ENCODE results near the gene SLC27A3.
"Not testable (repeated sequence)": the region's sequence is repeated elsewhere in the genome, so short reads cannot be mapped to it uniquely, and the experiment has no call there.

Gene SLC27A3

DNA sequence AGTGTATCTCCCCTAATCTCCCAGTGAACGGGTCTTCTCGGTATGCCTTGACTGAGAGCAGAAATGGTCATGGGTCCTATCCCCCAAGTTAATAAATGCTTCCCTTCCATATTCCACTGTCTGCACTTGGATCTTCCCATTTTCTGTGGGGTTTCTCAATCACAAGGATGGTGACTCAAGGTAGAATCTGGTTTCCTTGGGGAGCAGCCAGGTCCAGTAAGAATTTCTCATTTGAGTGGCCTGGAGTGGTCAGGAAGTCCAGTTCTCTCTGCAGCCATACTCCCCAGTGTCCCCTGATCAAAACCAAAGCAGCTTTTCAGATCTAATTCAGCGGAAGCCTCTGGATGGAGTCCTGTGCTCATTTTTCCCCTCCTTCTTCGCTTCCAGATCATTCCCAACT is 14.8 kb upstream of the SLC27A3 start:
- no peak for DNase-seq (ENCODE audit: low read depth in 2 of 2)

DNA sequence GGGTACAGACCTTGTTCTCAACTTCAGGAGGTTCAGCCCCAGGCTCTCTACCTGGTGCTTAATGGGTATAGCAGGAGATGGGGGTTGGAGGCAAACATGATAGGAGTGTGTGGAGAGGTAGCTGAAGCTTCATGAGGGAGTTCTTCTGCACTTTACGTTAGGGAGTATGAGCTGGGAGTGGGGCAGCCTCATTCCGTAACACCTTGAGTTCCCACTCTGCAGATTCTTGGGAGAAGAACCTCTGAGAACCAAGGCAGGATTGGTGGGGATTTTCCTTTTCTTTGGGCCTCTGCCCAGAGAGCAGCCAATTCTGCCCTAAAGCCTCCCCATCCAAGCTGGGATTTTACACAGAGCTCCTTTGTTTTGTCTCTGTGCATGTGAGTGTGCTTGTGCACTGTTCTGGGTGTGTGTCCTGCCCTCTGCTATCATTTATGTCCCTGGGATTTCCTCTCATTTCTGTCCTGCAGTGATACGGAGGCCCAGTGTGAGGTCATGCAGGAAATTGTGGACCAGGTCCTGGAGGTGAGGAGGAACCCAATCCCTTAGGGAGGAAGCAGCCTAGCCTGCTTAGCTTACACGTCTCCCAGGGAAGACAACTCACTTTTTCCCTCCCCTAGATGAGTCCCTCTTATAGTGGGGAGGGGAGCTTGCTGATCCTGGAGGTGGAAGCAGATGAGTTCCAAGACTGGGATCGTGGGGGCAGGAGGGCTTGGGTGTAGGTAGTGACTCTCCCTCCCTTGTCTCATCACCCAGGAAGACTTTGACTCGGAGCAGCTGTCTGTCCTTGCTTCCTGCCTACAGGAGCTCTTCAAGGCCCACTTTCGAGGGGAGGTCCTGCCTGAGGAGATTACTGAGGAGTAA is 11.6 kb upstream of the SLC27A3 start:
- DNase-seq (ENCODE audit: low read depth in 2 of 2): no peak

DNA sequence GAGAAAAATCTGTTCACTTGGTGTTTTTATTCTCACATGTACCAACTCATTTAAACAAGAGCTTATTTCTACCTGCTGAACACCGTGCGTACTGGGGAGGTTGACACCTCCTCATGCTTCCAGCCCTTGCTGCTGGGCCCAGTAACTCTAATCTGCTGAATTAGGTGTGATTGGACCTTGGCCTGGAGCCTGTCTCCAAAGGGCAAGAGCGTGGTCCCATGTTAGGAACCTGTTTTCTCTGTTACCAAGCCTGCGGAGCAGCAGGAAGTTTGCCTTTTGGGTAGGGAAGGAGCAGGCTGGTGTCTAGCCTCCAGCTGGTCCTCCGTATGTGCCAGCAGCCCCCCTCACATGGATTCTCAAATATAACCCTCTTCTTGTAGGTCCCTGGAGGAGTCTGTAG is 10.9 kb upstream of the SLC27A3 start:
- no peak for DNase-seq (ENCODE audit: low read depth in 2 of 2)

DNA sequence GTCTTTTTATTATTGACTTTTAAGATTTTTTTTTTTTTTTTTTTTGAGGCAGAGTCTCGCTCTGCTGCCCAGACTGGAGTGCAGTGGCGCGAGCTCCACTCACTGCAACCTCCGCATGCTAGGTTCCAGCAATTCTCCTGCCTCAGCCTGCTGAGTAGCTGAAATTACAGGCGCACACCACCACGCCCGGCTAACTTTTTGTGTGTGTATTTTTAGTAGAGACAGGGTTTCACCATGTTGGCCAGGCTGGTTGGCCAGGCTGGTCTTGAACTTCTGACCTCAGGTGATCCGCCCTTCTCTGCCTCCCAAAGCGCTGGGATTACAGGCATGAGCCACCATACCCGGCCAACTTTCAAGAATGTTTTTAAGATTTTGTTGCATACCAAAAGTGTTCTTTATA is 8.5 kb upstream of the SLC27A3 start:
- not testable (repeated sequence) for DNase-seq (ENCODE audit: low read depth in 2 of 2)

DNA sequence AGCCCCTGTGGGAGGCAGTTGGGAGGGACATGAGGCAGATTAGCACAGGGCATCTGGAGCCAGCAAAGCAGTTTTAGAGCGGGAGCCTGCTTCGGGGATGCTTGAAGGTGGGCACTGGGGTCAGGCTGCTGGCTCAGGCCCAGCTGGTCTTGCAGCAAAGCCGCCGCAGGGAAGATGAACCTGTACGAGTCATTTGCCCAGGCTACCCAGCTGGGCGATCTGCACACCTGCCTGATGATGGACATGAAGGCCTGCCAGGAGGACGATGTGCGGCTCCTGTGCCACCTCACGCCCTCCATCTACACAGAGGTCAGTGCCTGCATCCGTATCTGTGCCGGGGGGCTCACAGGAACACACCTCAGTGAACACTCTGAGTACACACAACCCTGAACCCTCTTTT is 7.7 kb upstream of the SLC27A3 start:
- DNase-seq (ENCODE audit: low read depth in 2 of 2): no peak

DNA sequence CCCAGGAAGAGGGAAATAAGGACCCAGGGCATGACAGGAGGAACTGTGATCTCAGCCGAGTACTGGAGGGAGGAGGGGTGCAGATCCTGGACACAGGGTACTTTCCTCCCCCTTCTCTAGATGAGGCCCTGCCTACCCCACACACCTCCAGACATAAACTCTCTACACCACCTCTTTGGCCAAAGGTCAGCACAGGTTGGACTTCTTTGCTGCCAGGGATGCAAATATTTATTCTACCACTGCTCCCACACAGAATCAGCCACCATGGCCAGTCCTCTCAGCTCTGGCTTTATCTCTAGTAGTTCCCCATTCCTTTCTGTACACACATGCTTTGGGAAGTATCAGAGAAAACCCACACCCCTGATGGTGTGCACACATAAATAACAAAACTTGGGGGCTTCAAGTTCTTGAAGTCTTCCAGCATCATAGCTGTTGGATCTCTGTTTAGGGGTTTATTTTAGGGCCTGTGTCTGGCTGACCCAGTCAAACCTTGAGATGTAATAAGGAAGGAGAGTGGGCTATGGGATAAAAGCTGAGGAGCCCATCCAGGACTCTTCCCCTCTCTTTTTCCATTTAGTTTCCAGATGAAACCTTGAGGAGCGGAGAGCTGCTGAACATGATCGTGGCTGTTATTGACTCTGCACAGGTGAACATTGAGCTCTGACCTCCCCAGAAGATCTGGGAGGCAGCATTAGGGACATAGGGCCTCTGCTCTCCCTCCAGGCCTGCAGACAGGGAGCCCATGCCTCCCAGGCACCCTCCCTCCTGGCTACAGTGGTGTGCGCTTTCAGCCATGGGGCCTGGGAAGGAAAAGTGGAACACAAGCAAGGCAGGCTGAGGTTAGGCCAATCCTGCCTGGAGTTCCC is 6.7 kb upstream of the SLC27A3 start:
- no peak for DNase-seq (ENCODE audit: low read depth in 2 of 2)

DNA sequence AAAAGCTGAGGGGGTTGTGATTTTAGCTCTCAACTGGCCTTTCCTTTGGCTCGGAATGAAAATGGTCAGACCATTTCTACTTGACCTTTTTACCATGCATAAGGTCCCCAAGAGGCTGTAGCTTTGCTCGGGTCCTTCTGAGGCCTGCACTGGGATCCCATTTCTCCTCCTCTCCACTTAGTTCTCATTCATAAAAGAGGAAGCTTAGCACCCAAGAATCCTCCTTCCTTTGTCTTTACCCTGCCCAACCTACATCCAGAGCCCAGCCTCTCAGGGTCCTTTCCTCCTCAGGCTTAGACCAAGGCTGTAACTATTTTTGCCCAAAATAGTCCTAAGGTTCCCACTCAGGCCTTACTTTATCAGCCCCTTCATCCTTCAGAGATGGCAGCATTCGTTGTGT is 6.0 kb upstream of the SLC27A3 start:
- no peak for DNase-seq (ENCODE audit: low read depth in 2 of 2)

DNA sequence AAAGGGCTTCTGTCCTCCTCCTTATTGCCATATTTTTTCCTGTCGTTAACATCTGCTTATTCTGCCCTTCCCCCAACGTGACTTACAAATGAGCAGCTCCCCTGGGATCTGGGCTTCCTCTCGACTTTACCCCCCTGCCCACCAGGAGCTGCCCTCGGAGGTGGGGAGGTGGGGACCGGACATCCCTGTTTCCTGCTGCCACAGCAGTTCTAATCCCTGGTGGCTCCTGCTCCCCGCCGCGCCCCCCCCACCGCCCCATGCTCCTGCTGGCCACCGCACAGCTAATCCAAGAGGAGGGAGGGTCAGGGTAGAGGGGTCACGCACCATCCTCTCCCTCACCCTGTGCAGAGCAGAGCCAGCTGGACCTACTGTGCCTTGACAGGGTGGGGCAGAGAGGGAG is 4.4 kb upstream of the SLC27A3 start:
- no peak for DNase-seq (ENCODE audit: low read depth in 2 of 2)

DNA sequence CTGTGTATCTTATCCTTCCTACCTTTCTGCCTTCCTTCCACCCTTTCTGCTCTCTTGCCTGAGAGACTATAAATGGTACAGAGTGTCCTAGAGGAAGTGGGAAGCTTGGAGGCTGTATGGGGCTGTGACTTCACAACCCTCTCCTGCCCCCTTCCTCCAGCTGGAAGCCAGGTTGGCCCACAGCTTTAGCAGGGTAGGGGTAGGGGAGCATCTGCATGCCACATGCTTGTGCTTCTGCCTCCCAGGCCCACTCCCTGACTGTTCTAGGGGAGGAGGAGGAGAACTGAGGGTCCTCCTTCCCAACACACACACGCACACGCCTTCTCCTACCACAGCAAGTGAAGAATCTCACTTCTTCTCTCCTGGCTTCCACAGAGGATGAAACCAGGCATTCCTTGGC is 3.9 kb upstream of the SLC27A3 start:
- no peak for DNase-seq (ENCODE audit: low read depth in 2 of 2)

DNA sequence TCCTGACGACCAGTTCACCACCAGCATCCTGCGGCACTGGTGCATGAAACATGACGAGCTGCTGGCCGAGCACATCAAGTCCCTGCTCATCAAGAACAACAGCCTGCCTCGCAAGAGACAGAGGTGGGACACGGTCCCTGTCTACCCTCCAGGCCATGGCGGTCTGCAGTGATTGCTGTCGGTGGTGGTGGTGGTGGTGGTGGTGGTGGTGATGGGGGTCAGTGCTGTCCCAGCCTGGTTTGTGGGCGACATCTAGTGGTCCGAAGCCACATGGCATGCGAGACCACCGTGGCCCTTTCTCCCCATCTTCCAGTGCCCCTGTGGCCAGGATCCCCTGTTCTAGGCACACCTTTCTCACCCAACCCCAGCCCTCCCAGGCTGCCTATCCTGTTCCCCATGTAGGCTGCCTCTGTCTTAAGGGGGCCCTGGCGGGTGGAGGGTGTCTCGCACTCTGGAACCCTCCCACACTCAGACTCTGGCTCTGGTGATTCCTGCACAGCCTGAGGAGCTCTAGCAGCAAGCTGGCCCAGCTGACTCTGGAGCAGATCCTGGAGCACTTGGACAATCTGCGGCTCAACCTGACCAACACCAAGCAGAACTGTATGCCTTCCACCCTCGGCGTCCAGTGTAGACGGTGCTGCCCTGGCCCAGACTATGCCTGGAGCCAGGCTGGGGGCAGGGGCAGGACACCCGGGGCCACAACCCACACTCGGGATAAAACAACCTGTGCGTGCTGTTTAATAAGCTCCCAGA is 3.2 kb upstream of the SLC27A3 start:
- no peak for DNase-seq (ENCODE audit: low read depth in 2 of 2)

DNA sequence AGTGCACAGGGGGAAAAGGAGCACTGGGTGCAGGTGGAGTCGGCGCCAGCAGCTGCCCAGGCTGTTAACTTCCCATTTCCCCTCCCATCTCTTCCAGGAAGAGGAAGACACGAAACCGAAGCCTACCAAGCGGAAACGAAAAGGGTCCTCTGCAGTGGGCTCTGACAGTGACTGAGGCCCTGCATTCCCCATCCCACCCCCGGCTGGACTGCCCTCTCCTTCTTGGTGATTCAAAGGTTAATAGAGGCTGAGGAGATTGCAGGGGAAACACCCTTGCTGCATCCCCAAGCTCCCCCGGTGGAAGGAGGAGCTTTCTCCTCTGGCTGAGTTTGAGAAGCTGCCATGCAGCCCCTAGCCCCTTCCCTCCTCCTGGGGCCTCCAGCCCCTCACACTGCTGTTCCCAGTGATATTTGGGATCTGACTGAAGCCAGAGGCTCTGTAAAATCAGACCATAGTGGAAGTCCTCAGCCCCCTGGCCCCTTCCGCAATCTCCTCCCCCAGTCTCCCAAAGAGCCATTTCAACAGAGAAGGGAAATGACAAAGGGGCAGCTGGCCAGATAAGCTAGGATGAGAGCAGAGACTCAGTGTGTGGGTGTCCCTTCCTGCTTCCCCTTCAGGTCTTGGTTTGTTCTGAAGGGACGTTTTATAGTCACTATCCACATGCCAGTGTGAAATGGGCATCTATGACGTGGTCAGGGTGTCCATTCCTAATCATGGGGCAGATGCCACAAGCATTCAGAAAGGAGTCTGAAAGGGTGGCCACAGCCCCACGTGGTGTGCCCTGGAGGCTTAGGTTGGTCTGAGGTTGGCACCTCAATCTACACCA is 1.9 kb upstream of the SLC27A3 start:
- no peak for DNase-seq (ENCODE audit: low read depth in 2 of 2)

DNA sequence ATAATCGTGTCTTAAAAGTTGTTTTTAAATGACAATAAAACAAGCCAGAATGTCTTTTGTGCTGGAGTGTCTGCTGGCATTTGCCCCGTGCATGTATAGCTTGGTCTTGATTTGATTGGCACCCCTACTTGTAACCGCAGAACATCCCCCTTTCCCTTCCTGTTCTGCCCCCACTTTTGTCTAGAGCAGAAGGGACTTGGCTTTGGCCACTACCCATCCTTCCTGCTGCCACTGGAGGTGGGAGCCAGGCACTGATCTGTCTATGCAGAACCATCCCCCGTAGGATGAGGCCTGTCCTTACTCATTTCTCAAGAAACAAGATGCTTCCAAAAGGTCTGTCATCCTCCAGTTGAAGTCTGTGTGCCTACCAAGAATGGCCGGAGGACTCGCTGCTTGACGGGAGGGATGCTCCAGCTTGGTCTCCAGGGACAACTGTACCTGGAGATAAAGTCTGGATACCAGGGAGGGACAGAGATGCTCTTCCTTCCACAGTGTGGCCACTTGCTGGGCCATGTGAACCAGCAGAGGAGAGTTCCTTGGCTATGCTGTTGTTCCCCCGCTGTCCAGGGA is 1.1 kb upstream of the SLC27A3 start:
- no peak for DNase-seq (ENCODE audit: low read depth in 2 of 2)

DNA sequence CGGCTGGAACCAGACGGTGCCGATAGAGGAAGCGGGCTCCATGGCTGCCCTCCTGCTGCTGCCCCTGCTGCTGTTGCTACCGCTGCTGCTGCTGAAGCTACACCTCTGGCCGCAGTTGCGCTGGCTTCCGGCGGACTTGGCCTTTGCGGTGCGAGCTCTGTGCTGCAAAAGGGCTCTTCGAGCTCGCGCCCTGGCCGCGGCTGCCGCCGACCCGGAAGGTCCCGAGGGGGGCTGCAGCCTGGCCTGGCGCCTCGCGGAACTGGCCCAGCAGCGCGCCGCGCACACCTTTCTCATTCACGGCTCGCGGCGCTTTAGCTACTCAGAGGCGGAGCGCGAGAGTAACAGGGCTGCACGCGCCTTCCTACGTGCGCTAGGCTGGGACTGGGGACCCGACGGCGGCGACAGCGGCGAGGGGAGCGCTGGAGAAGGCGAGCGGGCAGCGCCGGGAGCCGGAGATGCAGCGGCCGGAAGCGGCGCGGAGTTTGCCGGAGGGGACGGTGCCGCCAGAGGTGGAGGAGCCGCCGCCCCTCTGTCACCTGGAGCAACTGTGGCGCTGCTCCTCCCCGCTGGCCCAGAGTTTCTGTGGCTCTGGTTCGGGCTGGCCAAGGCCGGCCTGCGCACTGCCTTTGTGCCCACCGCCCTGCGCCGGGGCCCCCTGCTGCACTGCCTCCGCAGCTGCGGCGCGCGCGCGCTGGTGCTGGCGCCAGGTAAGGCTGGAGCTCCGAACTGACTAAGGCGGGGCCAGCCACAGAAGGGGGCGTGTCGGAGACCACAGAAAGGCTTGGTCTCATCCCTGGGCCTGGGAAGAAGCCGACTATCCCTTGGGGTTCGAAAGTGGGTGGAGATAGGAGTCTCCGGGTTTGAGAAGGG is 486 bp downstream of the SLC27A3 start:
- peak; percentile 40 to 43 for DNase-seq (ENCODE audit: low read depth in 2 of 2)

DNA sequence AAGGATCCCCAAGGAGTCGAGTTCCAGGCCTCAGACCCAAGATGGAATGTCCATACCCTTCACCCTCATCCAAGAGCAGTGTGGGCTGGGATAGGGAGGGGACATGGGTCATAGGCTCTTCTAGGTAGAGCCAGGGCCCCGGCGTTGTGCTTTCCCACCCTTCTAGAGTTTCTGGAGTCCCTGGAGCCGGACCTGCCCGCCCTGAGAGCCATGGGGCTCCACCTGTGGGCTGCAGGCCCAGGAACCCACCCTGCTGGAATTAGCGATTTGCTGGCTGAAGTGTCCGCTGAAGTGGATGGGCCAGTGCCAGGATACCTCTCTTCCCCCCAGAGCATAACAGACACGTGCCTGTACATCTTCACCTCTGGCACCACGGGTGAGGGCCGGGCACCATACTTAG is 1.1 kb downstream of the SLC27A3 start:
- no peak for DNase-seq (ENCODE audit: low read depth in 2 of 2)

DNA sequence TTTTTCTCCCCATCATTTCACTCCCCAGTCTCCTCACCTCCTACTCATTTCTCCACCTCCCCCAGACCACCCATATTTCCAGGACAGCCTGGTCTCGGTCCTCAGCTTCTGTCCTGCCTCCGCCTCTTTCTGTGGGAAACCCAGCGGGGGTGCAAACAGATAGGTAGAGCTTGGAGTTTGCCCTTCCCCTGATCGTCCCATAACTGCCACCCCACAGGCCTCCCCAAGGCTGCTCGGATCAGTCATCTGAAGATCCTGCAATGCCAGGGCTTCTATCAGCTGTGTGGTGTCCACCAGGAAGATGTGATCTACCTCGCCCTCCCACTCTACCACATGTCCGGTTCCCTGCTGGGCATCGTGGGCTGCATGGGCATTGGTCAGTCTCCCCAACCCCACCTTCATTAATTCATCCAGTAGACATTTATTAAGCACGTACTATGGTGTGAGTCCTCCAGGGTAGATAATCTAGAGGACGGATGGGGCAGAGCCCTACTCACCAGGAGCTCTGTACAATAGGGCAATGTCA is 1.7 kb downstream of the SLC27A3 start:
- no peak for DNase-seq (ENCODE audit: low read depth in 2 of 2)

DNA sequence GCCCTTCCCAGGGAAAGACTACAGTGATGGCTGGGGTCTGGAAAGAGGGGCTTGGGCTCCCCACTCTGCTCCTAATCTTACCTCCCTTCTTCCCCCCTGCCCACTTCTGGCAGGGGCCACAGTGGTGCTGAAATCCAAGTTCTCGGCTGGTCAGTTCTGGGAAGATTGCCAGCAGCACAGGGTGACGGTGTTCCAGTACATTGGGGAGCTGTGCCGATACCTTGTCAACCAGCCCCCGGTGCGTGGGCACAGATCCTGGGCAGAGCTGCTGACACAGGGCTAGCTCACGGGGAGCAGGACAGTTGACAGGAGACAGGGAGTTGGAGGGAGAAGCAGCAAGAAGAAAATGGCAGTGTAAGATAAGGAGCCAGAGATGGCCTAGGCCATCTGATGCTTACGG is 2.4 kb downstream of the SLC27A3 start:
- DNase-seq (ENCODE audit: low read depth in 2 of 2): no peak

DNA sequence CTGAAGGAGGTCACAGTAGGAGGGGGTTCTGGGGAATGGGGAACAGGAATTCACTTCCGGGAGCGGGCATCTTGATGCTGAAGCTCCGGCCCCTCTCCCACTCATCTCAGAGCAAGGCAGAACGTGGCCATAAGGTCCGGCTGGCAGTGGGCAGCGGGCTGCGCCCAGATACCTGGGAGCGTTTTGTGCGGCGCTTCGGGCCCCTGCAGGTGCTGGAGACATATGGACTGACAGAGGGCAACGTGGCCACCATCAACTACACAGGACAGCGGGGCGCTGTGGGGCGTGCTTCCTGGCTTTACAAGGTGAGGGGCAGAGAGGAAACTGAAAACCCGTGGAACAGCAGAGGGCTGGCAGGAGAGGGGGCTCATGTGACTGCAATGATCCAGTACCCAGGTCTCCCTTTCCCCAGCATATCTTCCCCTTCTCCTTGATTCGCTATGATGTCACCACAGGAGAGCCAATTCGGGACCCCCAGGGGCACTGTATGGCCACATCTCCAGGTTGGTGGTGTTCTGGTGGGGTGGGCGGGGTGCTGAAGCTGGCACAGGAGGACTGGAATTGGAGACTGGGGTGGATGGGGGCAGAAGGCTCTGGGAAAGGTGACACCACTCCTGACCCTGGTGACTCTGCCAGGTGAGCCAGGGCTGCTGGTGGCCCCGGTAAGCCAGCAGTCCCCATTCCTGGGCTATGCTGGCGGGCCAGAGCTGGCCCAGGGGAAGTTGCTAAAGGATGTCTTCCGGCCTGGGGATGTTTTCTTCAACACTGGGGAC is 3.0 kb downstream of the SLC27A3 start:
- no peak for DNase-seq (ENCODE audit: low read depth in 2 of 2)

DNA sequence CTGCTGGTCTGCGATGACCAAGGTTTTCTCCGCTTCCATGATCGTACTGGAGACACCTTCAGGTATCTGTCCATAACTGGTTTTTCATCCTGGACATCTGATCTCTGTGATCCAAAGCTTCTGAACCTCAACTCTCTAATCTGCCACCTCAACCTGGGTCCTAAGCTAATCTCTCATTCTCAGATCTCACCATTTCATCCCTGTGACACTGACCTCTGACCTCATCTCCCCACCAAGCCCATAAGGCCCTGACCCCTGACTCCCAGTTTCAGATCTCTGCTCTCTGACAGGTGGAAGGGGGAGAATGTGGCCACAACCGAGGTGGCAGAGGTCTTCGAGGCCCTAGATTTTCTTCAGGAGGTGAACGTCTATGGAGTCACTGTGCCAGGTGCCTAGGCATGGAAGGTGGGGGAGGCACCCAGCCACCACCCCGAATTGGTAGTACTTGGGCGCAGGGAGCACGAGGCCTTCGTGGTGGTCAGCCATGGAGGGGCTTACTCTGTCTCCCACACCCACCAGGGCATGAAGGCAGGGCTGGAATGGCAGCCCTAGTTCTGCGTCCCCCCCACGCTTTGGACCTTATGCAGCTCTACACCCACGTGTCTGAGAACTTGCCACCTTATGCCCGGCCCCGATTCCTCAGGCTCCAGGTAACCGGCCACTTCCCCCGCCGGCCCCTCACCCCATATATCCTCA is 3.8 kb downstream of the SLC27A3 start:
- no peak for DNase-seq (ENCODE audit: low read depth in 2 of 2)

Data from stimulated activated CD8-positive, alpha-beta memory T cell treated with anti-CD3 and anti-CD28 coated beads, Interleukin-2, amount 100 ng/mL, for 48 hours (primary cell).